Kidney (tissue), 14 donors: ENCODE data around the gene ITPR1. TPM values are rescaled to one million over a fixed set of nuclear protein-coding genes. Genes with fewer than 3 reads are reported as not detected.
A peak's percentile ranks its signal among the peaks of the same experiment; 100 is the strongest.

ENCODE experiments used
- DNase-seq, 5 donors: peaks; one replicate each; pipeline ENCODE4 v3.0.0-alpha.2; 2013 to 2020
- FAIRE-seq: peaks from 2 replicates; lab custom pipeline; 2012; peaks lifted over from hg19 to GRCh38; lab: Jason Lieb, UNC
- H3K27ac ChIP-seq, 2 donors: one replicate each; pipeline ENCODE4 v1.7.0; 2013; ENCODE audit warnings: low read depth in 2 of 2, low read length in 2 of 2, inconsistent platforms in 1 of 2
- H3K27me3 ChIP-seq: one replicate; pipeline ENCODE4 v1.7.1; 2013; ENCODE audit warnings: low read length, inconsistent platforms; ENCODE audit not compliant: control insufficient read depth, insufficient read depth
- H3K36me3 ChIP-seq, 3 donors: one replicate each; pipeline versions ENCODE4 v1.7.0 to v1.7.1; 2013; ENCODE audit warnings: low read length in 3 of 3, control low read depth in 1 of 3, inconsistent platforms in 1 of 3; ENCODE audit not compliant: insufficient read depth in 3 of 3, control insufficient read depth in 2 of 3
- H3K4me1 ChIP-seq, 3 donors: one replicate each; pipeline versions ENCODE4 v1.7.0 to v1.7.1; 2013; ENCODE audit warnings: low read length in 3 of 3, inconsistent platforms in 1 of 3, low read depth in 1 of 3; ENCODE audit not compliant: control insufficient read depth in 2 of 3, insufficient read depth in 2 of 3
- H3K4me3 ChIP-seq, 3 donors: one replicate each; pipeline versions ENCODE4 v1.7.0 to v1.8.1; 2013; ENCODE audit warnings: low read length in 3 of 3, control low read depth in 1 of 3, inconsistent platforms in 1 of 3
- H3K9ac ChIP-seq, 3 donors: one replicate each; pipeline versions ENCODE4 v1.7.0 to v1.7.1; 2013; ENCODE audit warnings: low read length in 3 of 3, control low read depth in 1 of 3, inconsistent platforms in 1 of 3
- H3K9me3 ChIP-seq, 3 donors: one replicate each; pipeline versions ENCODE4 v1.7.0 to v1.7.1; 2013; ENCODE audit warnings: low read length in 3 of 3, control low read depth in 1 of 3, inconsistent platforms in 1 of 3; ENCODE audit not compliant: control insufficient read depth in 2 of 3, insufficient read depth in 1 of 3
- CTCF ChIP-seq: IDR thresholded peaks from 3 replicates; pipeline ENCODE4 v1.5.1; 2012; ENCODE audit warnings: mild to moderate bottlenecking, moderate library complexity, borderline replicate concordance; ENCODE audit not compliant: insufficient read depth; ENCODE audit errors: extremely low read depth
- intact Hi-C: fragments of 100-400 bp; cut with DNase I; formaldehyde crosslinking; loops from one replicate; pipeline ENCODE4 v1.11.1; 2022
- polyA plus RNA-seq: library from polyadenylated mRNA; stranded (reverse); fragments of 350-450 nt; fragmentation: Illumina TruSeq; extraction: RNeasy Lipid Tissue Mini Kit (QIAGEN cat#74804); gene quantifications from one replicate; pipeline ENCODE4 v1.2.3, GENCODE V29; 2014; ENCODE audit warnings: low read depth, low replicate concordance; ENCODE audit not compliant: insufficient read depth
- total RNA-seq: library from RNA; stranded (reverse); fragmentation: NEBNext Ultra II Directional; extraction: Animal tissue kit (Norgen Biotek cat#: 25700); gene quantifications from one replicate; pipeline ENCODE4 v1.2.1, GENCODE V29; 2021
- donor health status: control.
- donor health status: control.
- donor health status: control.
- donor health status: control.
- donor health status: control.
- donor health status: DM: yes; HTN: yes; CAD: no.
- donor health status: Normal renal cell carcinoma (clear cell type).

The ITPR1 gene
- total and polyA plus RNA-seq, 2 donors from 2014 or later, result 30.2 to 81.2 TPM

DNA sequence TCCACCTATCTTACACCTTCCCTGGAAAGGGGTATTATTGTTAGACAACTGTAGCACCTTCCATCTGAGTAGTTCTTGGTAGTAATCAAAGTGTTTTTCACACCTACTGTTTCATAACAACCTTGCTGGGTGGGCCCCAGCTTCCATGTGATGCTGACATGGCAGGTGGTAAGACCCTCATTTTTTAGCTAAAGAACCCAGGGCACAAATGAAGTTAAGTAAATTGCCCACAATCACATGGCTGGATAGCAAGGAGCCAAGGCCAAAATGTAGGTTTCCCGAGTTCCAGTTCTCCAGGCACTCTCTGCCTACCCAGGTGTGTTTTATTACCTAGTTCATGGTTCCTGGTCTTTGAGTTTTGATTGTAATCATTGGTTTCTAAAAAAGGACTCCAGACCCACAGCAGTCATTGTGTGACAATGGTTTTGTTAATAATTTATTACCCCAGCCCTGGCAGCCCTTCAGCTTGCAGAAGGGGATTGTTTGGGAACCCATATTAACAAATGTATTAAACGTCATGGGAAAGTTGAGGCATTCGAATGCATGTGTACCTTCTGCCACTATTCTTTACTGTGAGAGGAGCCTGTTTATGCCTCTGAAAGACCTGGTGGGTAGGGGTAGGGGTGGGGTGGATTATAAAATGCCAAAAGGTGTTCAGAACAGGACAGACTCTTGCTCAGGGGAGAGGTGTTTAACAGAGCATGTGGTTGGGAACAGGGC, 263.9 kb downstream of the ITPR1 start:
- peak in 3 of 5 donors; percentile 55 to 83 (median 82) for DNase-seq
- H3K9ac ChIP-seq, result peak overlapping the region in 1 of 3 donors; percentile 49
- peaks cover 0 to 2% (median 0%) of the 10 kb centered on the region in 3 donors for H3K36me3 ChIP-seq
- H3K4me3 ChIP-seq, result no peak overlapping the region
- no peaks in the 10 kb centered on the region for H3K27me3 ChIP-seq
- TF ChIP-seq CTCF, result no peak
- peak overlapping the region; percentile 85 to 87 for H3K27ac ChIP-seq
- FAIRE-seq, result peak; percentile 3
- H3K4me1 ChIP-seq, result peaks cover 8 to 58% (median 52%) of the 10 kb centered on the region in 3 donors
- no peaks in the 10 kb centered on the region for H3K9me3 ChIP-seq
- intact Hi-C loops, result no loop called here

DNA sequence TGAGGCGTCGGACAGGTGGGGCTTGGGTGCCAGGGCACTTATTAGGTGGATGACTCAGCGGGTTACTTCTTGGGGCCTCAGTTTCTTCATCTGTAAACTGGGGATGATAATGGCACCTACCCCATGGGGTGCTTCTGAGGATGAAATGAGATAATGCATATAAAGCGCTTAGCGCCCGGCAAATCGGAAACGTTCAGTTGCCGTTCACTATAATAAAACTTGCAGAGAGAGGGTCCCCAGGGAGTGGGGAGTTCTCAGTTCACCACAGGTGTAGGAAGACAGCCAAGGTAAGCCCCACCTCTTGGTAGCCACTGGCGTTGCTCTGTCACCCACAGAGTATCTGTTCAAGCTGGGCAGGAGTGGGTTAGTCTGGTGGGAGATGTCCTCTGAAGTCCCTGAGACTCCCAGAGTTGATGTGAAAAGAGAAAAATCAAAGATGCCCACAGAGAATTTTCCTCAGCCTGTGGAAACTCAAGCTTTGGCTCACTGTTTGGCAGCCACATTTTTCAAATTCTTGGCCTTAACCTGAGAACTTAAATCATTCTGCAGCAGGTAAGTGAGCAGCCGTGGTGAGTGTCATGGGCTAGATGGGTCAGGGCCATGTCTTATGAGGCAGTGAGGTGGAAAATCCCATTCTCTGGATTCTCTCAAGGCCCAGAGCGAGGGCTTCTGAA, 264.6 kb downstream of the ITPR1 start:
- Histone ChIP-seq H3K27me3 (no peaks in the 10 kb centered on the region), H3K9me3 (no peaks in the 10 kb centered on the region), H3K4me3 (no peak overlapping the region), H3K4me1 (peaks cover 8 to 53% (median 50%) of the 10 kb centered on the region in 3 donors), H3K9ac (peak overlapping the region in 1 of 3 donors; percentile 49), H3K27ac (peak overlapping the region; percentile 81 to 87), H3K36me3 (peaks cover 0 to 2% (median 0%) of the 10 kb centered on the region in 3 donors)
- no peak for TF ChIP-seq CTCF
- FAIRE-seq (no peak), DNase-seq (peak in 2 of 5 donors; percentile 67 to 71)
- intact Hi-C loops, result no loop called here

- intact Hi-C loops, result no loop called here
- peak in 2 of 5 donors; percentile 49 to 58 for DNase-seq
- TF ChIP-seq CTCF, result no peak
- peaks cover 0 to 2% (median 0%) of the 10 kb centered on the region in 3 donors for H3K36me3 ChIP-seq
- H3K27me3 ChIP-seq, result no peaks in the 10 kb centered on the region
- H3K9me3 ChIP-seq, result no peaks in the 10 kb centered on the region
- no peak for FAIRE-seq
- peak overlapping the region; percentile 81 to 87 for H3K27ac ChIP-seq
- peaks cover 8 to 48% (median 47%) of the 10 kb centered on the region in 3 donors for H3K4me1 ChIP-seq
- H3K9ac ChIP-seq, result peak overlapping the region in 1 of 3 donors; percentile 49
- no peak overlapping the region for H3K4me3 ChIP-seq
These were observed 265.2 kb downstream of the ITPR1 start for GRCh38 chr3:4758249-4758860.
